ENCODE results near the gene FDX2.
A peak's percentile ranks its signal among the peaks of the same experiment; 100 is the strongest.
"Not testable (repeated sequence)": the region's sequence is repeated elsewhere in the genome, so short reads cannot be mapped to it uniquely, and the experiment has no call there.

The FDX2 gene

GRCh38 chr19:10315335-10316214, at the start of gene FDX2:
FDX2 (minus strand) TSS chr19:10316015; CDS start chr19:10315996, 19 bp downstream.
- peak; percentile 95 to 96 for DNase-seq

DNA sequence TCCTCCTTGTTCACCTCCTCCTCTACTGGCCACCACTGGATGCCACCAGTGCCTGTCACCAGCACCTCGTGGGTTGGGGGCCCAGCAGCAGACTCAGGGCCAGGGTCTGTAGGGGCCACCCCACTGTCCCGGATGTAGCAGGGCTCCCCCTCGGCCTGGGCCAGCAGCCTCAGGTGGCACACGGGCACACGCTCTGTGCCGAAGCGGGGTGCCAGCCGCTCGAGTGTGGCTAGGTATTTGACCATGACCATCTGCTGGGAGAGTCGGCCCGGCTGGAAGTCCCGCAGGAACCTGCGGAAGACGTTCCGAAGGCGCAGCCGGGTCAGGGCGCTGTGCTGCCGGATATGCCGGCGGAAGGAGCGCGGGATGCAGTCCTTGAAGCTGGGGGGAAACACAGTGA, 49.7 kb upstream of the FDX2 start:
- no peak for DNase-seq

DNA sequence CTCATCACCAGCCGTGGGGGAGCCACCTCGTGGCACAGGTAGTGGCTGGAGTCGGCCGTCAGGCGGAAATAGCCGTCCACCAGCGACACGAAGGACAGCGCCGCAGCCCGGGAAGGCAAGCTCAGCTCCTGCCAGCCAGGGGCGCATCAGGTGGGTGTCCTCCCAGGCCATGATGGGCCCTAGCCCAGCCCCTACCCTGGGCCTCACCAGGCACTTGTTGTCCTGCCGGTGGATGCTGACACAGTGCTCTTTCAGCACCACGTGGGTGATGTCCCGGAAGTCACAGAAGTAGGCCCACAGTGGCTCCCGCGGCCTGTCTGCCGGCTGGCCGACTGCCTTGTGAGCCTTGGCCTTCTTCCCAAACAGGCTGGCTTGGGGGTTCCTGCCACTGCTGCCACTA, 48.8 kb upstream of the FDX2 start:
- DNase-seq, result no peak

- DNase-seq, result no peak
Measured at GRCh38 chr19:10363789-10364281, 48.0 kb upstream of the FDX2 start.

GRCh38 chr19:10362259-10362658, 46.4 kb upstream of the FDX2 start:
- DNase-seq, result no peak

DNA sequence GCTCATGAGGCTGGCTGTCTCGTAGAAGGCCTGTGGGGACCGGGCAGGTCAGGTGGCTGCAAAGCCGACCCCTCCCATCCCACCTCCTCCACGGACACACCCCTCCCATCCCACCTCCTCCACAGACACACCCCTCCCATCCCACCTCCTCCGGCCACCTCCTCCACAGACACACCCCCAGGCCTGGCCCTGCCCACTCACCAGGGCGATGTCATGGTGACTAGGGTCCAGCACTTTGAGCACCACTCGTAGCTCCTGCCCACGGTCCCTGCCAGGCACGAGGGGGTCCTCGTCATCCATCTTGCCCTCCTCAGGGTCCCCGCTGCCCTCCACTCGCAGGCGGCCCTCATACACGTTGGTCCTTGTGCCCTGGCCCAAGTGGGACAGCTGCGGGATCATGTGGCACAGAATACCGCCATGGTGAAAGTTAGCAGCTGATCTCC, 45.8 kb upstream of the FDX2 start:
- no peak for DNase-seq

DNA sequence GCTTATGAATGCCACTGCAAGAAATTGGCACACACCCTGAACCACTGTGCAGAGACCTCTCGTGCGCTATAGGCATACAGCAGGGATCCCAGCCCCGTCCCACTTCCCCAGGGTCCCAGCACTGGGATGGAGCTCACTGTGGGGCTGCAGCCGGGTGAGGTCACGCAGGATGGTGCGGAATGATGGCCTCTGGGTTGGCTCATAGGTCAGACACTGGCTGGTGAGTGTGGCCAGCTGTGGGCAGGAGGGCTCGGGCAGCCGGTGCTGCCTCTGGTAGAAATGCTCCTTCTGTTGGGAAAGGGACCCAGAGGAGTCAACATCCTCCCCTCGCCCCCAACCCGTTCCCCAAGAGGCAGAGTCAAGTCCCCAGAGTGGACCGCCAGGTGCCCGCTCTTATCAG, 40.6 kb upstream of the FDX2 start:
- no peak for DNase-seq

DNA sequence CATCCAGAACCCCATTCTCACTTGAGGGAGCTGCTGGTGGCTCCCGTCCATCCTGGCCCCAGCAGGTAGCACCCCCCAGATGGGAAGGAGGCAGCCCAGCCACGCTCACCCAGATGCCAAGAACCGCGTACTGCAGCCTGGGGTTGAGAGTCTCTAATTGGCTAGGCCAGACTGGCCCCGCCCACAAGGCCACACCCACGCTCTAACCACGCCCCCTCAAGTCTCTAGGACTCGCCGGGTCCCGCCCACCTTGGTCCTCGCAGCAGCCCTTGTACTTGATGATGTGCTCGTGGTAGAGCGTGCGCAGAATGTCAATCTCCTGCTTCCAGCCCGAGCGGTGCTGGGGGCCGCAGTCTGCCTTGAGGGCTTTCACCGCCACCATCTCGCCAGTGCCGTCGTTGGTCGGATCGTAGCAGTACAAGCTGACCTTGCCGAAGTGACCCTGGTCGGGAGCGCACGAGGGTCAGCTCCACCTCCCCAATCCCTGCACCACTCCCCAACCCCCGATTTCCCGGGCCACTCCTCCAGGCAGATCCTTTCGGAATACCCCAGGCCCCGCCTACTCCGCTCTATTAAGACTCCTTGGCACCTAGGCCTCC, 38.1 kb upstream of the FDX2 start:
- peak; percentile 80 for DNase-seq

GRCh38 chr19:10352764-10353671, 37.2 kb upstream of the FDX2 start:
- DNase-seq, result peak in 1 of 2 experiments; percentile 30

DNA sequence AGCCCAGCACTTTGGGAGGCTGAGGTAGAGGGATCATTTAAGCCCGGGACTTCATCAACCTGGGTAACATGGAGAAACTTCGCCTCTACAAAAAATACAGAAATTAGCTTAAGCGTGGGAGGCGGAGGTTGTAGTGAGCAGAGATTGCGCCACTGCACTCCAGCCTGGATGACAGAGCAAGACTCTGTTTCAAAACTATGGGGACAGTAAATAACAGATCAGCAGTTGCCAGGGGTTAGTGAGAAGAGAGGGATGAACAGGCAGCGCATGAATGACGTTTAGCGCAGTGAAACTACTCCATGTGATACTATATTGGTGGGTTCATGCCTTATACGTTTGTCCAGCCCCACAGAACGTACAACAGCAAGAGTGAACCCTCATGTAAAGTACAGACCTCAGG, 30.7 kb upstream of the FDX2 start:
- DNase-seq, result no peak

DNA sequence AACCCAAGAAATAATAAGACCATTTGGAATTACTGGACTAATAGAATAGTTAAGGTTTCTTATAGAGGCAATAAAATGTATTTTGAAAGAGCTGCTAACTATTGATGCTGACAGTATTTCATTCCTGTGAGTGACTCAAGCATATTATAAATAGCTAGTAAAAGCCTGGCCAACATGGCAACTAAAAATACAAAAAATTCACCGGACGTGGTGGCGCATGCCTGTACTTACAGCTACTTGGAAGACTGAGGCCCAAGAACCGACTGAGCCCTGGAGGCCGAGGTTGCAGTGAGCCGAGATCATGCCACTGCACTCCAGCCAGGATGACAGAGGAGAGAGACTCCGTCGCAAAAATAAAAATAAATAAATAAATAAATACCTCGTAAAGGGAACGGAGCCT, 29.0 kb upstream of the FDX2 start:
- DNase-seq, result no peak

GRCh38 chr19:10343495-10343894, 27.7 kb upstream of the FDX2 start:
- DNase-seq, result no peak

- peak in 1 of 2 experiments; percentile 38 for DNase-seq
Measured at GRCh38 chr19:10339977-10340376, 24.2 kb upstream of the FDX2 start.

- peak in 1 of 2 experiments; percentile 84 for DNase-seq
Measured at GRCh38 chr19:10339380-10339960, 23.7 kb upstream of the FDX2 start, which contains the start of gene ICAM3. ICAM3 (minus strand) TSS chr19:10339624; CDS start chr19:10339614, 10 bp downstream.

DNA sequence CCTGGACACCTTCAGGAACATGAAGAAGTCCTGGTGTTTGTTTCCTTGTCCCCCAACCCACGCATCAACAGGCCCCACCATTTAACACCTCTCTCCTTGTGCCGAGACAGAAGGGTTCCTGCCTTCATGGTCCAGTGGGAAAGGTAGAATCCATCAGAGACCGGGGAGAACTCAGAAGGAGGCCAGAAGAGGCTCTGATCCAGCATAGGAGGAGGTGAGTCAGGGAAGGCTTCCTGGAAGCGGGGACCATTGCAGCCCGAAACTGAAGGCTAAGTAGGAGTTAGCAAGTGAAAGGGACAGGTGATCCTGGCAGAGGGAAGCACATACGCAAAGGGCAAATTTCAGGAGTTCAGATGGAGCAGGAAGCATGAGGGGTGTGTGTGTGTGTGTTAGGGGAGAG, 23.1 kb upstream of the FDX2 start:
- peak in 1 of 2 experiments; percentile 45 for DNase-seq

GRCh38 chr19:10336725-10337124, 20.9 kb upstream of the FDX2 start:
- DNase-seq, result not testable (repeated sequence)

DNA sequence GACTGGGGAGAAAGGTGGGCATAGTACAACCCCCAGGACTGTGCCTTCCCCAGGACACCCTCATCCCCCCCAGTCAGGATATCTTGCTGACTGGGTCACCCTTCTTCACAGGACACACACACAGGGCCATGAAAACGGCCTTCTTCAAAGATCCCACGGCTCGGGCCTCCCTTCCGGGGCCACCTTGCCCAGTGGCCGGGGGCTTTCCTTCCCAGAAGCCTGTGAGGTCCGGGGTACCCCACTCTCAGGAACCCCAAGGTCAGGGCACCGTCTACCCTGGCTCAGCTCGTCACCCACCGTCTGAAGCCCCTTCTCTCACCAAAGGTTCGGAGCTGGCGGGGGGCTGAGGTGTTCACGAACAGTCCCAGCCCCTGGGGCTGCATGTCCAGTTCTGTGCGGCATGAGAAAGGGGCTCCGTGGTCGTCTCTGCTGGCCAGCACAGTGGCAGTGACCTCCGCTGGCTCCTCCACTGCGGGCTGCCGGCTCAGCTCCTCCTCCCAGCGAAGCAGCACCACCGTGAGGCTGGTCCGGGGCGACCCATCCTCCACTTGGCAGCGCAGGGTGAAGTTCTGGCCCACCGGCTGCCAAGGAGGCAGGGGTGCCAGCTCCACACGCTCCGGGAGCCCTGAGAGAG, 19.7 kb upstream of the FDX2 start:
- DNase-seq, result no peak

DNA sequence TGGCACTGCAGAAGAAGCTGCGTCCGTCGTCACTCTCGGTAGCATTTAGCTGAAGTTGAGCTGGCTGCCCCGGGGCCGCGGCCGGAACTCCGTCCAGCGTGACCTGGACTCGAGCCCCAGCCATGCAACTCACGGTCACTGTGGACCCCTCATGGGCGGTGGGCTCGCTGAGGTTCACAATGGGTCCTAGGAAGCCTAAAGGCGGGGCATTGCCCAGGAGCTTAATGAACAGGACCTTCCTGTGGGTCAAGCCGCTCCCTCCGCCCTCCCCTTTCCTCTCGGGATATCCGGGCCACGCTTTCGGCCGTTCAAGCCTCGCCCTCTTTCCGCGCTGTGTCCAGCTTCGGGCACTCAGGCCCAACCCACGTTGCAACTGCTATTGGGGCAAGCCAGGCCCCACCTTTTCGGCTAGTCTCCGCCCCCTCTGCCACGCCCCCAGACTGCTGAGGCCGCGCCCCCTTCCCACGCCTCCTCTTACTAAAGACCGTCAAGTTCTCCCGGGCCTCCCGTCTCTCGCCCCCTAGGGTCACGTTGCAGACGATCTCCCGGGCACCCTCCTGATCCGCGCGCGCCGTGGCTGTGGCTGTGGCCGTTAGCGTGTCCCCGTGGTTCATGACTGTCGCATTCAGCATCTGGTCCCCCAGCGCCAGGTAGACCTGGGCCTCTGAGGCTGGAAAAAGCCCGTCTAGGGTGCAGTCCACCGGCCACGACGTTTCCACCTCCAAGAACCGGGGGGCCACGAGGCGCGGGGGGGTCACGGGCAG, 19.0 kb upstream of the FDX2 start:
- DNase-seq, result peak; percentile 82 to 86

GRCh38 chr19:10333758-10334587, 18.2 kb upstream of the FDX2 start:
- peak in 1 of 2 experiments; percentile 20 for DNase-seq

Measured in activated T-cell treated with anti-CD3 and anti-CD28 coated beads, Interleukin-2, amount 50 U/mL, for 48 hours (primary cell).